Rectal smooth muscle tissue (tissue), 1 donor: Measurements from ENCODE around the gene PLPPR3.

Experiments
- H3K27ac ChIP-seq: one replicate; pipeline ENCODE4 v1.7.0; 2013; ENCODE audit warnings: low read depth, low read length, inconsistent platforms
- H3K27me3 ChIP-seq: one replicate; pipeline ENCODE4 v1.7.0; 2013; ENCODE audit warnings: low read length; ENCODE audit not compliant: control insufficient read depth, insufficient read depth
- H3K36me3 ChIP-seq: one replicate; pipeline ENCODE4 v1.7.0; 2013; ENCODE audit warnings: low read length; ENCODE audit not compliant: control insufficient read depth, insufficient read depth
- H3K4me1 ChIP-seq: one replicate; pipeline ENCODE4 v1.7.0; 2013; ENCODE audit warnings: low read length; ENCODE audit not compliant: control insufficient read depth, insufficient read depth
- H3K4me3 ChIP-seq: one replicate; pipeline ENCODE4 v1.7.0; 2013; ENCODE audit warnings: low read length
- H3K9ac ChIP-seq: one replicate; pipeline ENCODE4 v1.7.0; 2013; ENCODE audit warnings: low read length

Gene PLPPR3

DNA sequence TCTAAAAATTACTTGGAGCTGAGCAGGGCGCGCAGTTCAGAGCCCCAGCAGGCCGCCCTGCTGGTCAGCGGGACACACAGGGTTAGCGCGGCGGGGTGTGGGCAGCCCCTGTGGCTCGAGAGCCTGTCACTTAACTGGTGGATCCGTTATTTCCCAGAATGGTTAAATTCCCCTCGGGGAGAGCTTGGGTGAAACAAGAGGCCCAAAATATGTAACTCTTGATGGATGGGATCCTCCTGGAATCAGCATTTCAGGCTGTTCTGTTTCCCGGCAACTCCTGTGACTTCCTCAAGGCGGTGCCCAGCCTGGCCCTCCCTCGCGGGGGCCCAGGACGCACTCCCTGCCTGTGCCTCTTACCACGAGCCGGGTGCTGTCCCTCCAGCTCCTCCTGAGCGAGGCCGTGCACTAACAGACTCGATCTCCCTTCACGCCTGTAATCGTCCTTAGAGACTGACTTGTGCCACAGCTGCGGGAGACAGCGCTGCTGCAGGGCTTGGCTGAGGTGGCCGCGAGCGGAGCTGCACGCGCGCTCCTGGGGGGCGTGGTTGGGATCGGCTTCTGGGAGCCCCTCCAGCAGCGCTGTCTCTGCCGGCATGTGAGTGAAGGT lies 14.8 kb downstream of the PLPPR3 start:
- Histone ChIP-seq H3K36me3 (peaks cover 55% of the 10 kb centered on the region), H3K9ac (no peak overlapping the region), H3K27me3 (no peaks in the 10 kb centered on the region), H3K4me3 (no peak overlapping the region), H3K4me1 (peaks cover 9% of the 10 kb centered on the region), H3K27ac (no peak overlapping the region)

DNA sequence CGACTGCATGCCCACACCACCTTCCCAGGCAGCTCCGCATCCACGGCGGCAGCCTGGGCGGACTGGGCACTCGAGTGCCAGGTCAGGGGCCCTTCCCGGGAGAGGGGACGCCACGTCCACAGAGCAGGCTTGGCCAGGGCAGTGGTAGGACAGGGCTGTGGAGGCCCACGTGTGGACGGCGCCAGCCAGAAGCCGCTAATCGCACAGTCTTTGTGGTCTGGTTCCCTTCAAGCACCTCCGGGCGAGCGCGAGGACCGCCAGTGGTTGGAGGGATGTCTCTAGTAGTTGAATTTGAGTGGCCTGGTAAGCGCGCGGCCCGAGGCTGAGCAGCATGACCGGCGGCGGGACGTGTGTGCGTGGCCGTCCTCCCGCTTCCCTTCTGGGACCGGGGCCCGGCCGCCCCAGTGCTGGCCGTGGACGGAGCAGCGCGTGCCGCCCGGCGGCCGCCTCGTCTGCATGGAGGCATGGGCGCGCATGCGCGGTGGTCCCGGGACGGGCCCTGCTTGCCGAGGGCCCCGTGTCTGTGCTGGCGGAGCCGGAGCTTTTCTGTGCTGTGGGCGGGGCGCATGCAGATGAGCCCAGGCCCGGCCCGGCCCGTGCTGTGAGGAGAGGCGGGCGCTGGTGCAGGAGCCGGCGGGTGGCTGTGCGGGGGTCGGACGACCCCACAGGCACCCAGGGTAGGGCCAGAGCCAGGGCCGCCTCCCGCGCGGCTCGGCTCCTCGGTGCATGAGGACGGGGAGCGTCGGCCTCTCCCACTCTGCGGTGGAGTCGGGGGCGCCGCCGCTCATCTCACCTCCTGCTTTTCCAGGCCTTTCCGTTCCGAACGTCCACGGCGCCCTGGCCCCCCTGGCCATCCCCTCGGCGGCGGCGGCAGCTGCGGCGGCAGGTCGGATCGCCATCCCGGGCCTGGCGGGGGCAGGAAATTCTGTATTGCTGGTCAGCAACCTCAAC lies 15.9 kb downstream of the PLPPR3 start:
- Histone ChIP-seq H3K4me3 (no peak overlapping the region), H3K9ac (no peak overlapping the region), H3K36me3 (peaks cover 52% of the 10 kb centered on the region), H3K27ac (no peak overlapping the region), H3K27me3 (no peaks in the 10 kb centered on the region), H3K4me1 (peaks cover 19% of the 10 kb centered on the region)

DNA sequence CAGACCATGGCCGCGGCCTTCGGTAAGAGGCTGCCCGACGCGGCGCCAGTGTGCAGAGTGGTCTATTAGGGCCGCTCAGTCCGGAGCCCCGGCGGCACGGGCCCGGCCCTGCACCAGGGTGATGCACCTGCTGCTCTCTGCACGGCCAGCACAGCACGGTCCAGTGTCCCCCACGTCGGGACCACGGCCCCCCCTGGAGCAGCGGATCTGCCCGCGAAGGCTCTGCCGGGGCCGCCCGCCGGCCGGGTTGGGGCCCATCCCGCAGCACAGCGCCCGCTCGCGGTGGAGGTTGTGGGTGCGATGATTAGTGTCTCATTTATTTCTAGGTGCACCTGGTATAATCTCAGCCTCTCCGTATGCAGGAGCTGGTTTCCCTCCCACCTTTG lies 16.6 kb downstream of the PLPPR3 start:
- no peak overlapping the region for H3K27ac ChIP-seq
- peaks cover 49% of the 10 kb centered on the region for H3K36me3 ChIP-seq
- no peaks in the 10 kb centered on the region for H3K27me3 ChIP-seq
- H3K4me1 ChIP-seq = peaks cover 26% of the 10 kb centered on the region
- H3K4me3 ChIP-seq = no peak overlapping the region
- H3K9ac ChIP-seq = no peak overlapping the region

DNA sequence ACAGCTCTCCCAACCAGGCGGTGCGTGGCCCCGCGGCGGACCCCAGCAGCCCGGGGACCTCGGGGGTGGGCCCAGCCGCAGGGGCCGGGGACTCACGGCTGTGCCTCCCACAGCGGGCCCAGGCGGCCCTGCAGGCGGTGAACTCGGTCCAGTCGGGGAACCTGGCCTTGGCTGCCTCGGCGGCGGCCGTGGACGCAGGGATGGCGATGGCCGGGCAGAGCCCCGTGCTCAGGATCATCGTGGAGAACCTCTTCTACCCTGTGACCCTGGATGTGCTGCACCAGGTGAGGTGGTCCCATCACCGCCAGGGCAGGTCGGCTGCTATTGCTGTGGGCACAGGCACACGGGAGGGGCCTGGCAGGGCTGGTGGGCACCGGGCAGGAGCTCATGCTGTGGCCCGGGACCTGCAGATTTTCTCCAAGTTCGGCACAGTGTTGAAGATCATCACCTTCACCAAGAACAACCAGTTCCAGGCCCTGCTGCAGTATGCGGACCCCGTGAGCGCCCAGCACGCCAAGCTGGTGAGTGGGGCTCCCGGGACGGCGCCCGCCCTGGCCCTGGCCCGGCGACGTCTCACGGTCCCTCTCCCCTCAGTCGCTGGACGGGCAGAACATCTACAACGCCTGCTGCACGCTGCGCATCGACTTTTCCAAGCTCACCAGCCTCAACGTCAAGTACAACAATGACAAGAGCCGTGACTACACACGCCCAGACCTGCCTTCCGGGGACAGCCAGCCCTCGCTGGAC lies 17.2 kb downstream of the PLPPR3 start:
- Histone ChIP-seq H3K27me3 (no peaks in the 10 kb centered on the region), H3K36me3 (peaks cover 47% of the 10 kb centered on the region), H3K9ac (no peak overlapping the region), H3K27ac (no peak overlapping the region), H3K4me3 (no peak overlapping the region), H3K4me1 (peaks cover 31% of the 10 kb centered on the region)

DNA sequence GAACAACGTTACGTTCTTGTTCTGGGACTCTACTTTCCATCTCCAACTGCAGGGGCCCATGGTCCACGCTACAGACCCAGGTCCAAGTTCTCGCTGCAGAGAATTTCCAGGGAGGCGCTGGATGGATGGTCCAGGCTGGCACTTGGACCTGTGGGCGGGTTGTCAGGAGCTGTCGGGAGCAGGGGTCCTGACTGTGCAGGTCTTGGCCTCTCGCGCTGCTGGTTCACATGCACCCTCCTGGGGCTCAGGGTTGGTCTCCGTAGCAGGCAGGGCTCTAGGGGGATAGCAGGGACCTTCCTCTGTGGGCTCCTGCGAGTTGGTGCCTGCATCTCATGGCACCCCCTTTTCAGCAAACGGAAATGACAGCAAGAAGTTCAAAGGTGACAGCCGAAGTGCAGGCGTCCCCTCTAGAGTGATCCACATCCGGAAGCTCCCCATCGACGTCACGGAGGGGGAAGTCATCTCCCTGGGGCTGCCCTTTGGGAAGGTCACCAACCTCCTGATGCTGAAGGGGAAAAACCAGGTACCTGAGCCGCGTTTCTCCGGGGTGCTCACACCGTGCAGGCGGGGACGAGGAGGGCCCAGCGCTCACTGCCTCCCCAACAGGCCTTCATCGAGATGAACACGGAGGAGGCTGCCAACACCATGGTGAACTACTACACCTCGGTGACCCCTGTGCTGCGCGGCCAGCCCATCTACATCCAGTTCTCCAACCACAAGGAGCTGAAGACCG lies 17.9 kb downstream of the PLPPR3 start:
- no peaks in the 10 kb centered on the region for H3K27me3 ChIP-seq
- H3K4me1 ChIP-seq = peaks cover 38% of the 10 kb centered on the region
- H3K4me3 ChIP-seq = no peak overlapping the region
- H3K36me3 ChIP-seq = peaks cover 46% of the 10 kb centered on the region
- H3K27ac ChIP-seq = no peak overlapping the region
- no peak overlapping the region for H3K9ac ChIP-seq

DNA sequence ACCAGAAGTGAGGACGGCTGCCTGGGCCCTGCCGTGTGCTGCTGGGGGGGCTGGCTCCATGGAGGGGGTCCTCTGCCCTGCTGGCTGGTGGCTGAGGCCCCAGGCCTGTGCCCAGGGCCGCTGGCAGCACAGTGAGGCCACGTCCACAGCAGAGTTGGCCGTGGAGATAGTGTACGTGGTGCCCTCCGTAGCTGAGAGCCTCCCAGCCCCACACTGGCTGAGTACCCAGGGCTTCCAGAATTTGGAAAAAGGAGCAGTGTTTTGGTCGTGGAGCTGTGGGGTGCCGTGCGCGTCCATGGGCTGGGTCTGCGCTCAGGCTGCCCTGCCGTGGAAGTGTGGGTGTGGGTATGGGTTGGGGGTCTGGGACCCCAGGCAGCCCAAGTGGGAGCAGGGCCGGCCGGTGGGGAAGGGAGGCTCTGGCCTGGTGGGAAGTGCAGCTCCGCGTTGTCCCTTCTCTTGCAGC lies 18.6 kb downstream of the PLPPR3 start:
- Histone ChIP-seq H3K36me3 (peaks cover 41% of the 10 kb centered on the region), H3K27ac (no peak overlapping the region), H3K27me3 (no peaks in the 10 kb centered on the region), H3K4me3 (no peak overlapping the region), H3K4me1 (peaks cover 42% of the 10 kb centered on the region), H3K9ac (no peak overlapping the region)

DNA sequence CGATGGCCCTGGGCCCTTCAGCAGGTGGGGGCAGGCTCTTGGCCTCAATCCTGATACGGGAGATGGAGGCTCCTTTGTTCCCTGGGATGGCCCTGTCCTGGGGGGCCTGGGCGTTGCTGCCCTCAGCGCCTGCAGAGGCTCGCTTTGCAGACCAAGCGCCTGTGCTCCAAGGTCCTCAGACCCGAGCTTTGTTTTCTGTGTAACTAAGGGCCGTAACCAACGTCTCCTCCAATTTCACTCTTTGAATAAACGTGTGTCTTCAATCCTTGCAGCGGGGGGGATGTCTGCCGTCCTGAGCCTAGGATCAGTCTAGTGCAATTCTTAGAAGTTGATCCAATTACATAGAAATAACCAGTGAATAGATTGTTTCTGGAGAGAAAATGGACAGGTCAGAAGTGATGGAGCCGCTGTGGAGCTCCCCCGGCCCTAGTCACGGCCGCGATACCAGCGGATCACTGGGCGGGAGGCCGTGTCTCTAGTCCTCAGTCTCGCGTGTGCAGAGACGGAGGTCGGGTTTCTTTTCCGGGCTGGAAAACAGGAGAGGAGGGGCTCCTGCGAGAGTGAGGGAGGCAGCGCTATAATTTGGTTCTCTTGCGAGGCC lies 19.2 kb downstream of the PLPPR3 start:
- H3K9ac ChIP-seq = no peak overlapping the region
- no peaks in the 10 kb centered on the region for H3K27me3 ChIP-seq

DNA sequence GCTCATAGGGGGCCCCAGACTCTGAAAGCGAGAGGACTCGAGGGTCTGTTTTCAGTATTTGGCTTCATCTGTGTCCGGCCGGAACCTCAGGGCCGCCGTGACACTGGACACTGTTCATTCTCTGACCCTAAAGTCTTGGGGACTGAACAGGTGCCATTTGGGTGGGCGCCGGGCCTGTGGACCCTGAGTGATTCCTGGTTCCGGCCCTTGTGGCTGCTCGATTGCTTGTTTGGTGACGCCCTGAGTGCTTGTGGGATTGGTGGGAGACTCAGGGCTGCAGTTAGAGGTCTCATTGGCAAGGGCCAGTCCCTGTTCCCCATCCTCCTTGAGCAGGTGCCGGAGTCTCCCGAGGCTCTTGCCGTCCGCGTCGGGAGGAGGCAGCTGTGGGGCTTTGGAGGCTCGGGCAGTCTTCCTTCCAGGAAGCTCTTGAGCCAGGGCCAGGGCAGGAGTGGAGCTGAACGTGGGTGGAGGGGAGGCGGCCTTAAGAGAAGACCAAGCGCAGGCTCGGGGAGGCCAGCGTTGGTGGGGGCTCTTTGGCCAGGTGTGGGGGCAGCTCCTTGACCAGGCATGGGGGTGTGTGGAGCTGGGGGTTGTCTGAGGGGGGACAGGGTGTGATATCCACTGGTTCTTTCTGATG lies 19.8 kb downstream of the PLPPR3 start:
- peaks cover 42% of the 10 kb centered on the region for H3K4me1 ChIP-seq

More for the DNA sequence above, 19.2 kb downstream of the PLPPR3 start:
- Histone ChIP-seq H3K4me1 (peaks cover 42% of the 10 kb centered on the region), H3K36me3 (peaks cover 37% of the 10 kb centered on the region), H3K4me3 (peak overlapping the region; percentile 54), H3K27ac (peak overlapping the region; percentile 47)

DNA sequence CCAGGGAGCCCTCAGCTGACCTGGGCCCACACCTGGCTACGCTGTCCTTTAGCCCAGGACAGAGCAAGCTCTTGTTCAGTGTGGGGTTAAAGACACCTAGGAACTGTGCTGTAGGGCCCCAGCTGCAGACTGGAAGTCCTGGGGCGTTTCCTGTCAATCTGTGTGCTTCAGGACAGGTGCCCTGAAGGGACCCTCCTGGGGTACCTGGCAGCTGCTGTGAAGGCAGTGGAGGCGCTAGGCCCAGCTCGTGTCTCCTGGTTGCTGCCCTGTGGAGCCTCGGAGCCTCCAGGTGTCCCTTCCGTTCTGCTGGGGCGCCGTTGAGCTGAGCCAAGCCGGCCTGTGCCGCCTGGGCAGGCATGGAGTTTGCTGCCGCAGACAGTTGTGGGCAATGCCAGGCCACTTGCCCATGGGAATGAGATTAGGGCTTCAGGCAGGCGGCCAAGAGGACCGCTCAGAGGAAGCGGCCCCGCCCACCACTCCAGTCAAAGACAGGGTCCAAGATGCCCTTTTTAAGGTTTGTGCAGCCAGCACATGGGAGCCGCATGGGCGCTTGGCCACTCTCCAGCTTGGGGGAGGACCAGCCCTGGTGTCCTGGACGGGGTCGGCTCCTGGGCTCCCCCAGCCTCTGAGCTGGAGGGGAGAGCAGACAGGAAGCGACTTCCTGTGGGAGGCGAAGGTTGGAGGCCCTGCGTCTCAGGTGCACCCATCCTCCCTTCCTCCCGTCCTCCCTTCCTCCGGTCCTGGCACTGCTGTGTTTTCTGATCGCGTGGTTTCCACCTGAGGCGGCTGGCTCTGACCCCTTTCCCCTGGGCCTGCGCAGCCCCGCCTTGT lies 20.5 kb downstream of the PLPPR3 start:
- H3K4me1 ChIP-seq = peaks cover 42% of the 10 kb centered on the region
- peaks cover 28% of the 10 kb centered on the region for H3K36me3 ChIP-seq
- no peaks in the 10 kb centered on the region for H3K27me3 ChIP-seq
- peak overlapping the region; percentile 54 for H3K4me3 ChIP-seq
- no peak overlapping the region for H3K9ac ChIP-seq
- peak overlapping the region; percentile 47 for H3K27ac ChIP-seq

More for the DNA sequence above, 19.8 kb downstream of the PLPPR3 start:
- Histone ChIP-seq H3K27me3 (no peaks in the 10 kb centered on the region), H3K36me3 (peaks cover 34% of the 10 kb centered on the region), H3K9ac (no peak overlapping the region), H3K27ac (peak overlapping the region; percentile 47), H3K4me3 (peak overlapping the region; percentile 54)

DNA sequence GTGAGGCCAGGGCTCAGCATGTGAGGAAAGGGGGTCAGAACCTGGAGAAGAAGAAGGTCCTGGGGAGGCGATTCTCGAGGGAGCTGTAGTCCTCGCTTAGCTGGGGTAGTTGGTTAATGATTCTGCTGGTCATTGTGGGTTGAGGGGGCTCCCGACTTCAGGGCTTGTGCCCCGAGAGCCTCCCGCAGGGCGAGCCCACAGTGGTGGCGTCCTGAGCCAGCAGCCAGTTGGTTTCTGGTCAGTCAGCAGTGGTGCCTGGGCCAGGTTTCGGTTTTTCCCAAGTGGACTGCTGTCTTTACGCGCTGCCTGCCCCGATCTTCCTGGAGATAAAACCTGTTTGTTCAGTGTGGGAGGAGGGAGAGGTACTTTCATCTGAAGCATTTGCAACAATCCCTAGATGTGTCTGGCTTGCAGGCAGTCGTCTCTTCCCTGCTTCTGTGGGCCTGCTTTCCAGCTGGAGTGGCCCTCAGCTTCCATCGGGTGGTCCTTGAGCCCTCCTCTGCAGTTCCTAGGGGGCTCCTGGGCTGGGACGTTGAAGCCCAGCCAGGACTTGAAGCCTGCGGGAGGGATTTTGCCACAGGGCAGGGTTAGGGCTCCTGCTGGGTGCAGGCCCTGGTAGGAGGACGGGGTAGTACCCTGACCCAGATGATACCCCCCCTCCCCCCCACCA lies 21.3 kb downstream of the PLPPR3 start:
- H3K27ac ChIP-seq = peak overlapping the region; percentile 47
- H3K4me3 ChIP-seq = peak overlapping the region; percentile 56
- peaks cover 42% of the 10 kb centered on the region for H3K4me1 ChIP-seq
- H3K27me3 ChIP-seq = no peaks in the 10 kb centered on the region
- peaks cover 23% of the 10 kb centered on the region for H3K36me3 ChIP-seq
- H3K9ac ChIP-seq = peak overlapping the region; percentile 71
